ENCODE data around the gene SEMA3G. TPM values are rescaled to one million over a fixed set of nuclear protein-coding genes. Genes with fewer than 3 reads are reported as not detected.

Gene SEMA3G
- polyA plus RNA-seq, 1 experiment: not detected

DNA sequence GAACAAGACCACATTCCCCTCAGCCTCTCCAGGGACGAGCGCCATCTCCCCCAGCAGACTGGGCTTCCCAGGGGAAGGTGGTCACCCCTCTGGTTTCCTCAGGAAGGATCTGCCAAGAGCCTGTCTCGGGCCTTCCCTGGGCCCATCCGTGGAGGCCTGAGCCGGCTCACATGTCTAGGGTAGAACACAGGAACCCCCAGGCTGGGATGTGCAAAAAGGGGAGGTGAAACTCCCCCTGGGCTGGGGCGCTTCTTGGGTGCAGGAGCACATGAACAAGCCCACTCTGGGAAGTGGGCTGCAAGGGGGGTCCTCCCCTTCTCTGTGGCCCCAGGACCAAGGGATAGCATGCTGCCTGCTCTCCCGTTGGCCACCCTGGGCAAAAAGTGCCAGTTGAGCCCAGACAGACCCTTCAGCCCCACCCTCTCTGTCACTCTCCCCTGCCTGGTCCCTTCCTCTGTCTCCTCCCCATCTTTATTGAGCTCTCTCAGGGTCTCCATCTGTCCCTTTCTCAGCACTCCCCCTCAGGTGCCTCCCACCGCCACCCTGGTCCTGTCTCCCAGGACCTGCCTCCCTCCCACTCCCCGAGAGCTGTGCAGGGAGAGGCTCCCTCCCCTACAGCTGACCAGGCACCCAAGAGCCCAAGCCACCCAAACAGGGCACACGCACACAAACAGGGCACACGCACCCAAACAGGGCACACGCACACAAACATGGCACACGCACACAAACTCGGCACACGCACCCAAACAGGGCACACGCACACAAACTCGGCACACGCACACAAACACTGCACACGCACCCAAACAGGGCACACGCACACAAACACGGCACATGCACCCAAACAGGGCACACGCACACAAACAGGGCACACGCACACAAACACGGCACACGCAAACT, 864 bp downstream of the SEMA3G start:
- CTCF ChIA-PET: interaction anchor here (1.1 to 12.4 kb wide), 3 partner anchors 12 to 75 kb away, joined by 3 to 445 read pairs (median 8); no protein-coding TSS in a partner anchor

GRCh38 chr3:52443268-52443610, 1.7 kb downstream of the SEMA3G start:
- Histone ChIP-seq H3K36me3 (ENCODE audit: control insufficient read depth, insufficient read depth, low read length) (no peaks in the 10 kb centered on the region), H3K27me3 (ENCODE audit: control insufficient read depth, insufficient read depth, low read length) (no peaks in the 10 kb centered on the region), H3K4me3 (ENCODE audit: low read depth, low read length) (no peak overlapping the region)
- TF ChIP-seq CTCF (IDR thresholded peaks at IDR 0.05; ENCODE audit: insufficient read depth, low read depth, low read length): no peak
- CTCF ChIA-PET: interaction anchor here (1.9 to 12.4 kb wide), 2 partner anchors 11 to 31 kb away, joined by 8 to 445 read pairs; no protein-coding TSS in a partner anchor
- DNase-seq (ENCODE audit: low read depth): no peak
- POLR2A ChIA-PET: no interaction called here

More for the DNA sequence above, 864 bp downstream of the SEMA3G start:
- TF ChIP-seq CTCF (IDR thresholded peaks at IDR 0.05; ENCODE audit: insufficient read depth, low read depth, low read length): no peak
- POLR2A ChIA-PET: no interaction called here
- no peaks in the 10 kb centered on the region for H3K36me3 ChIP-seq (ENCODE audit: control insufficient read depth, insufficient read depth, low read length)
- DNase-seq (ENCODE audit: low read depth): no peak
- H3K27me3 ChIP-seq (ENCODE audit: control insufficient read depth, insufficient read depth, low read length): no peaks in the 10 kb centered on the region
- H3K4me3 ChIP-seq (ENCODE audit: low read depth, low read length): no peak overlapping the region

DNA sequence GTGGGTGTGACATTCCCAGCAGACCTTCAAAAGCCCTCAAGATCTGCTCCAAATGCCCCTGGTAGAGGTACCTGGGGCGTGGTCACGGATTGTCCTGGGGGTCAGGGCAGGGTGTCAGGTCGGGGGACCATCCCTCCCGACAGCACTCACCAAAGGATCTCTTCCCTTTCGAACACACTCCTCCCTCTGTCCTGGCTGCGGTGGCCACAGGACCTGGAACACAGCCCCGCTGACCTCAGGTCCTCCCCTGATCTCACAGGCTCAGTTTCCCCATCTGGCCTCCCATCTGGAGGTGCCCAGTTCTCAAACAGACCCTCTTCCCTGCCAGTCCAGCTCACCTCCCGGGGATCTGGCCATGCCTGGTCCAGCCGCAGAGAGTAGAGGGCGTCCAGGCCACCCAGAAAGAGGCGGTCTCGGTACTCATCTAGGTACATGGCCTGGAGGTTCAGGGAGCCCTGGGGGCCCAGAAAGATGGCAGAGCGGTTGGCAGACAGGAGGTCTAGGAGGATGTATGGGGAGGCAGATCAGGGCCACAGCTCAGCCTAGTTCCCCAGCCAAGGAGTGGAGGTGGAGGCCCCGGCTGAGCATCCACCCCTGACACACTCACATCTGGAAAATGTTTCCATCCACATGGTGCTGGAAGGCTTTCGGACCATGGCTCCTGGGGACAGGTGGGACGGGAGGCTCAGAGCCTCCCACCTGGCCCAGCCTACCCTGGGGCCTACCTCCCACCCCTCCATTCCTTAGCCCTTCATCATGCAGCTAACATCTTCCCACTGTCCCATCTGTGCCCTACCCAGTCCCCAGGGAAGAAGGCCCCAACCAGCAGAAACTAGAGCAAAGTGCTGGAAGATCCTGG, 2.3 kb downstream of the SEMA3G start:
- TF ChIP-seq CTCF (IDR thresholded peaks at IDR 0.05; ENCODE audit: insufficient read depth, low read depth, low read length): no peak
- DNase-seq (ENCODE audit: low read depth): no peak
- Histone ChIP-seq H3K4me3 (ENCODE audit: low read depth, low read length) (no peak overlapping the region), H3K27me3 (ENCODE audit: control insufficient read depth, insufficient read depth, low read length) (no peaks in the 10 kb centered on the region), H3K36me3 (ENCODE audit: control insufficient read depth, insufficient read depth, low read length) (no peaks in the 10 kb centered on the region)
- CTCF ChIA-PET: interaction anchor here (1.9 to 12.4 kb wide), 3 partner anchors 11 to 30 kb away, joined by 8 to 445 read pairs (median 15); no protein-coding TSS in a partner anchor
- POLR2A ChIA-PET: no interaction called here

DNA sequence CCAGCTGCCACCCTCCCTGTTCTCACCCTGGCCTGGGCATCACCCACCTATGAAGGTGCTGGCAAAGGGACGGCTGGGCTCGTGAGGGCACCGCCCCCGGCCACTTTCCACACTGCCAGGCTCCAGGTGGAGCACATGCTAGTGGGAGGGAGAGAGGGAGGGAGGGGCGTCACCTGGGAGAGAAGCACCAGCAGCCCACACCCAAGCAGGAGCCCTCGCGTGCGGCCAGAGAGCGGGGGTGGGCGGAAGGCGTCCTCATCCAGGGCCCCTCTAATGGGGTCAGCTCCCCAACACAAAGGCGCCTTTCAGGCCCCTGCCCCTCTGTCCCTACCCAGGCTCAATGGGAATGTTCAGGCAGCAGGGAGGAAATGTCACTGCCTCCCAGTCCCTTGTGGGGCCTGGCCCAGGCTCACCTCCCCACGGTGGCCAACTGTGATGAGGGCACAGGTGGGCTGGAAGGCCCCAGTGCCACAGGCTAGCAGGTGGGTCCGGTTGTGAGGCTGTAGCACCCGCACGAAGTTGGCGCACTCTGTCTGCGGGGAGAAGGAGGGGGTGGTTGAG, 3.1 kb downstream of the SEMA3G start:
- DNase-seq (ENCODE audit: low read depth): no peak
- no peak for TF ChIP-seq CTCF (IDR thresholded peaks at IDR 0.05; ENCODE audit: insufficient read depth, low read depth, low read length)
- Histone ChIP-seq H3K4me3 (ENCODE audit: low read depth, low read length) (no peak overlapping the region), H3K36me3 (ENCODE audit: control insufficient read depth, insufficient read depth, low read length) (no peaks in the 10 kb centered on the region), H3K27me3 (ENCODE audit: control insufficient read depth, insufficient read depth, low read length) (no peaks in the 10 kb centered on the region)
- ChIA-PET POLR2A (no interaction called here), CTCF (interaction anchor here (0.8 to 2.0 kb wide), 4 partner anchors 11 to 29 kb away, joined by 3 to 15 read pairs (median 6); no protein-coding TSS in a partner anchor)

All from BJ (cell line).